ENCODE measurements around the gene EMC9.

The EMC9 gene

GRCh38 chr14:24095271-24096068 lies 45.9 kb downstream of the EMC9 start:
- Mint-ChIP-seq H3K27ac (peak overlapping the region; percentile 92), H3K36me3 (peaks cover 33% of the 10 kb centered on the region), H3K4me1 (peaks cover 35% of the 10 kb centered on the region), H3K4me3 (peak overlapping the region; percentile 92), H3K9me3 (no peaks in the 10 kb centered on the region), H3K27me3 (no peaks in the 10 kb centered on the region)
- peak; percentile 65 for DNase-seq
- CTCF ChIA-PET = interaction anchor here (0.7 to 11.8 kb wide), 6 partner anchors 12 to 48 kb away, joined by 3 to 240 read pairs (median 56); partner anchors contain the start of genes CPNE6, DCAF11 and NRL

GRCh38 chr14:24094841-24095270 lies 46.5 kb downstream of the EMC9 start:
- no peak for DNase-seq
- Mint-ChIP-seq H3K27me3 (no peaks in the 10 kb centered on the region), H3K9me3 (no peaks in the 10 kb centered on the region), H3K4me3 (peak overlapping the region; percentile 92), H3K4me1 (peaks cover 37% of the 10 kb centered on the region), H3K27ac (peak overlapping the region; percentile 92), H3K36me3 (peaks cover 28% of the 10 kb centered on the region)
- CTCF ChIA-PET = interaction anchor here (0.7 to 11.8 kb wide), 6 partner anchors 12 to 48 kb away, joined by 3 to 240 read pairs (median 56); partner anchors contain the start of genes CPNE6, DCAF11 and NRL

- Mint-ChIP-seq H3K9me3 (no peaks in the 10 kb centered on the region), H3K27me3 (no peaks in the 10 kb centered on the region), H3K4me1 (peaks cover 39% of the 10 kb centered on the region), H3K4me3 (peak within 1 kb of the TSS; percentile 92), H3K36me3 (peaks cover 22% of the 10 kb centered on the region), H3K27ac (peak within 1 kb of the TSS; percentile 92)
- DNase-seq = peak; percentile 86
- CTCF ChIA-PET = interaction anchor here (0.8 to 11.8 kb wide), 6 partner anchors 13 to 47 kb away, joined by 3 to 240 read pairs (median 56); partner anchors contain the start of genes CPNE6, DCAF11, EMC9 and NRL
Observed at GRCh38 chr14:24093901-24094840, 47.2 kb downstream of the EMC9 start, which contains the start of gene PCK2. TSS of gene PCK2 (plus strand) at chr14:24094311. CDS start at chr14:24094406, 95 bp downstream.

GRCh38 chr14:24093207-24093900 lies 48.0 kb downstream of the EMC9 start:
- CTCF ChIA-PET = interaction anchor here (0.6 to 11.8 kb wide), 7 partner anchors 14 to 315 kb away, joined by 3 to 240 read pairs (median 6); partner anchors contain the start of genes CPNE6, EMC9, IRF9 and TM9SF1
- Mint-ChIP-seq H3K27ac (peak overlapping the region; percentile 92), H3K27me3 (no peaks in the 10 kb centered on the region), H3K4me3 (peak overlapping the region; percentile 92), H3K4me1 (peaks cover 39% of the 10 kb centered on the region), H3K36me3 (peaks cover 18% of the 10 kb centered on the region), H3K9me3 (no peaks in the 10 kb centered on the region)
- DNase-seq = no peak

- CTCF ChIA-PET = interaction anchor here (0.5 to 11.8 kb wide), 9 partner anchors 15 to 316 kb away, joined by 3 to 240 read pairs (median 6); partner anchors contain the start of genes CPNE6, IRF9 and TM9SF1
- no peaks in the 10 kb centered on the region for H3K27me3 Mint-ChIP-seq
- peak overlapping the region; percentile 92 for H3K27ac Mint-ChIP-seq
- DNase-seq = no peak
- H3K36me3 Mint-ChIP-seq = peaks cover 16% of the 10 kb centered on the region
- H3K4me3 Mint-ChIP-seq = peak overlapping the region; percentile 92
- no peaks in the 10 kb centered on the region for H3K9me3 Mint-ChIP-seq
- H3K4me1 Mint-ChIP-seq = peaks cover 39% of the 10 kb centered on the region
Observed at GRCh38 chr14:24092505-24093206, 48.7 kb downstream of the EMC9 start.

- Mint-ChIP-seq H3K9me3 (no peaks in the 10 kb centered on the region), H3K27ac (no peak overlapping the region), H3K36me3 (peaks cover 16% of the 10 kb centered on the region), H3K27me3 (no peaks in the 10 kb centered on the region), H3K4me1 (peaks cover 39% of the 10 kb centered on the region), H3K4me3 (no peak overlapping the region)
- CTCF ChIA-PET = interaction anchor here (0.5 to 11.8 kb wide), 9 partner anchors 9 to 289 kb away, joined by 3 to 240 read pairs (median 14); partner anchors contain the start of genes CPNE6, IRF9 and TM9SF1
- no peak for DNase-seq
Observed at GRCh38 chr14:24092110-24092504, 49.3 kb downstream of the EMC9 start.

GRCh38 chr14:24089890-24090289 lies 51.5 kb downstream of the EMC9 start:
- Mint-ChIP-seq H3K27ac (no peak overlapping the region), H3K4me1 (peaks cover 24% of the 10 kb centered on the region), H3K27me3 (peaks cover 4% of the 10 kb centered on the region), H3K36me3 (peaks cover 2% of the 10 kb centered on the region), H3K4me3 (no peak overlapping the region), H3K9me3 (no peaks in the 10 kb centered on the region)
- CTCF ChIA-PET = interaction anchor here (0.8 to 11.8 kb wide), 11 partner anchors 12 to 76 kb away, joined by 3 to 240 read pairs (median 6); partner anchors contain the start of genes CPNE6, IRF9 and PSME1
- DNase-seq = no peak

Data from activated naive CD4-positive, alpha-beta T cell treated with anti-CD3 and anti-CD28 coated beads, Interleukin-2, amount 10 ng/mL, durations not matched to agents 7 days and 5 days (primary cell).